PC-3 (cell line): ENCODE results near the gene ZDBF2. TPM values are rescaled to one million over a fixed set of nuclear protein-coding genes. Genes with fewer than 3 reads are reported as not detected.
A peak's percentile ranks its signal among the peaks of the same experiment; 100 is the strongest.
"Not testable (repeated sequence)": the region's sequence is repeated elsewhere in the genome, so short reads cannot be mapped to it uniquely, and the experiment has no call there.

Source experiments
- ATAC-seq: fragments of 200-7000 bp; cut with Tn5 transposase; 2 replicates; pipeline ENCODE4 v1.9.1; 2020; ENCODE audit warnings: mild to moderate bottlenecking, moderate library complexity
- BruUV-seq: library from RNA; stranded (reverse); fragments of 400-500 nt; replicated peaks from 2 replicates; lab custom pipeline; 2021; lab: Mats Ljungman, UMichigan
- CTCF ChIA-PET: fragments of 300-600 bp; sonication (Branson Sonifier 250); formaldehyde crosslinking; loops from one replicate; lab custom pipeline; 2022; ENCODE audit warnings: antibody characterized with exemption; lab: Charles Lee
- POLR2A ChIA-PET: fragments of 300-600 bp; sonication (Branson Sonifier 250); formaldehyde crosslinking; loops from one replicate; lab custom pipeline; 2022; ENCODE audit warnings: antibody characterized with exemption; ENCODE audit not compliant: unreplicated experiment; lab: Charles Lee
- DNase-seq: peaks from one replicate; pipeline ENCODE4 v3.0.0-alpha.2; 2015
- H2AFZ ChIP-seq: fragments of 300-600 bp; sonication (generic); 2 replicates; pipeline ENCODE4 v1.6.0; 2016; ENCODE audit warnings: antibody characterized with exemption, low read length
- H3F3A ChIP-seq: fragments of 300-600 bp; sonication (generic); one replicate; pipeline ENCODE4 v1.6.0; 2017; ENCODE audit warnings: antibody characterized with exemption, low read length, control low read depth, mild to moderate bottlenecking; ENCODE audit not compliant: unreplicated experiment
- H3K27ac ChIP-seq: fragments of 300-600 bp; sonication (generic); 2 replicates; pipeline ENCODE4 v1.5.1; 2016; ENCODE audit warnings: mild to moderate bottlenecking, low read length
- H3K27me3 ChIP-seq: fragments of 300-600 bp; sonication (generic); 2 replicates; pipeline ENCODE4 v1.6.1; 2016; ENCODE audit warnings: low read length, mixed read lengths
- H3K36me3 ChIP-seq: fragments of 300-600 bp; sonication (generic); 2 replicates; pipeline ENCODE4 v1.6.1; 2016; ENCODE audit warnings: low read depth, mixed run types, low read length, mixed read lengths
- H3K4me1 ChIP-seq: fragments of 300-600 bp; sonication (generic); 2 replicates; pipeline ENCODE4 v1.5.1; 2016; ENCODE audit warnings: low read length; ENCODE audit not compliant: insufficient read depth
- H3K4me2 ChIP-seq: fragments of 300-600 bp; sonication (generic); 2 replicates; pipeline ENCODE4 v1.6.0; 2016; ENCODE audit warnings: low read length
- H3K4me3 ChIP-seq: fragments of 300-600 bp; sonication (generic); 2 replicates; pipeline ENCODE4 v1.5.1; 2016; ENCODE audit warnings: mild to moderate bottlenecking, low read length, mixed read lengths
- H3K79me2 ChIP-seq: fragments of 300-600 bp; sonication (generic); 2 replicates; pipeline ENCODE4 v1.6.1; 2017; ENCODE audit warnings: low read length, mixed read lengths
- H3K9ac ChIP-seq: fragments of 300-600 bp; sonication (generic); 2 replicates; pipeline ENCODE4 v1.6.0; 2016; ENCODE audit warnings: mild to moderate bottlenecking, low read length
- H3K9me2 ChIP-seq: fragments of 300-600 bp; sonication (generic); replicated peaks from 2 replicates; pipeline ENCODE4 v1.6.1; 2016; ENCODE audit warnings: mixed run types, low read length, mixed read lengths
- H3K9me3 ChIP-seq: fragments of 300-600 bp; sonication (generic); 2 replicates; pipeline ENCODE4 v1.6.1; 2016; ENCODE audit warnings: low read length, mixed read lengths
- H4K20me1 ChIP-seq: fragments of 300-600 bp; sonication (generic); 2 replicates; pipeline ENCODE4 v1.6.1; 2016; ENCODE audit warnings: low read length, mixed read lengths
- EZH2 ChIP-seq: fragments of 300-600 bp; sonication (generic); IDR thresholded peaks from one replicate; pipeline ENCODE4 v1.6.1; 2017; ENCODE audit warnings: antibody characterized with exemption, mild to moderate bottlenecking, low read length; ENCODE audit not compliant: unreplicated experiment
- EZH2phosphoT487 ChIP-seq: fragments of 300-600 bp; sonication (generic); IDR thresholded peaks from 2 replicates; pipeline ENCODE4 v1.6.1; 2018; ENCODE audit warnings: mild to moderate bottlenecking, antibody characterized with exemption, low read length, borderline replicate concordance
- intact Hi-C: fragments of 100-400 bp; cut with micrococcal nuclease; formaldehyde crosslinking; loops from 2 replicates; pipeline ENCODE4 v1.9.0; 2023
- total RNA-seq: library from RNA; depleted of rRNA; stranded (reverse); fragments of >200 nt; gene quantifications from 2 replicates; pipeline ENCODE4 v1.2.3, GENCODE V29; 2014
- TF ChIP-seq, protein P1 (sequence below): fragments of 300-600 bp; sonication (generic); conservative IDR thresholded peaks from 2 replicates; pipeline ENCODE4 v1.5.1; 2017; ENCODE audit warnings: antibody characterized with exemption, low read depth, mild to moderate bottlenecking, low read length

ZDBF2 gene
- total RNA-seq, 1 experiment from 2014 or later, result 4.2 TPM

DNA sequence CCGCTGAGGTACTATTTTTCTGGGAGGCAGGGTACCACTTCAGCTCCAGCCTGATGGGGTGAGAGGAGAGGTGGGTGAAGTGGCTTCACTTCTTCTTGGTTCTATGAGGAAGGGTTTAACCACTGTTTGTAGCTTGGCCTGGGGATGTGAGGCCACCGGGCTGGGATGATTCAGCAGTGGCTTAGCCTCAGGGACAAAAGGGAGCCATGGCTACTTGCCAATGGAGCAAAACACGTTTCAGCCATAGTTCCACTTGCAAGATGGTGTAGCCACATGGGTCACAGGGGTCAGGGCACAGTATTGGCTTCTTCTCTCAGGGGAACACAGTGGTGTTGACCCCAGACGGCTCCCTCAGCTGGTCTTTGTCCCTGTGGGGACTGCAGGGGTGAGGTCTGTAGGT, 14.9 kb downstream of the ZDBF2 start:
- DNase-seq, result peak; percentile 34
- no peak overlapping the region for H2AFZ ChIP-seq

DNA sequence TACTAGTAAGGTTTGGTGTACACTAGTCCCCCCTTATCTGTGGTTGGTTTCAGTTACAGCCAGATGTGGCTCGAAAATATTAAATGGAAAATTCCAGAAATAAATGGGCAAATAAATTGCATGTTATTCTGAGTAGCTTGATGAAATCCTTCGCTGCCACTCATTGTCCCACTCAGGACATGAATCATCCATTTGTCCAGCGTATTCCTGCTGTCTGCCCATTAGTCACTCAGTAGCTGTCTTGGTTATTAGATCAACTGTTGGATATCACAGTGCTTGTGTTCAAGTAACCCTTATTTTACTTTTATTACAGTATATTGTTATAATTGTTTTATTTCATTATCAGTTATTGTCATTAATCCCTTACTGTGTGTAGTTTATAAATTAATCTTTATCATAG, 21.7 kb downstream of the ZDBF2 start:
- no peaks in the 10 kb centered on the region for H3K9me2 ChIP-seq
- TF ChIP-seq EZH2phosphoT487, result no peak
- TF ChIP-seq EZH2, result no peak
- TF ChIP-seq, protein P1, sequence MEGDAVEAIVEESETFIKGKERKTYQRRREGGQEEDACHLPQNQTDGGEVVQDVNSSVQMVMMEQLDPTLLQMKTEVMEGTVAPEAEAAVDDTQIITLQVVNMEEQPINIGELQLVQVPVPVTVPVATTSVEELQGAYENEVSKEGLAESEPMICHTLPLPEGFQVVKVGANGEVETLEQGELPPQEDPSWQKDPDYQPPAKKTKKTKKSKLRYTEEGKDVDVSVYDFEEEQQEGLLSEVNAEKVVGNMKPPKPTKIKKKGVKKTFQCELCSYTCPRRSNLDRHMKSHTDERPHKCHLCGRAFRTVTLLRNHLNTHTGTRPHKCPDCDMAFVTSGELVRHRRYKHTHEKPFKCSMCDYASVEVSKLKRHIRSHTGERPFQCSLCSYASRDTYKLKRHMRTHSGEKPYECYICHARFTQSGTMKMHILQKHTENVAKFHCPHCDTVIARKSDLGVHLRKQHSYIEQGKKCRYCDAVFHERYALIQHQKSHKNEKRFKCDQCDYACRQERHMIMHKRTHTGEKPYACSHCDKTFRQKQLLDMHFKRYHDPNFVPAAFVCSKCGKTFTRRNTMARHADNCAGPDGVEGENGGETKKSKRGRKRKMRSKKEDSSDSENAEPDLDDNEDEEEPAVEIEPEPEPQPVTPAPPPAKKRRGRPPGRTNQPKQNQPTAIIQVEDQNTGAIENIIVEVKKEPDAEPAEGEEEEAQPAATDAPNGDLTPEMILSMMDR, result no peak
- peak; percentile 75 for DNase-seq
- H3K9me3 ChIP-seq, result no peaks in the 10 kb centered on the region
- intact Hi-C loops, result no loop called here
- CTCF ChIA-PET, result no interaction called here
- H3F3A ChIP-seq, result no peaks in the 10 kb centered on the region
- no peaks in the 10 kb centered on the region for H3K79me2 ChIP-seq
- H2AFZ ChIP-seq, result no peak overlapping the region
- peaks cover 2% of the 10 kb centered on the region; the same call in 1 of the 2 replicates for H3K27me3 ChIP-seq
- H3K4me1 ChIP-seq, result peaks cover 15% of the 10 kb centered on the region
- peak; percentile 97 for ATAC-seq
- no peaks in the 10 kb centered on the region for H4K20me1 ChIP-seq
- no peak overlapping the region for H3K4me3 ChIP-seq
- BruUV-seq, result no TSS peak
- POLR2A ChIA-PET, result no interaction called here
- no peak overlapping the region for H3K9ac ChIP-seq
- H3K4me2 ChIP-seq, result no peak overlapping the region
- H3K27ac ChIP-seq, result no peak overlapping the region
- H3K36me3 ChIP-seq, result no peaks in the 10 kb centered on the region

More for the DNA sequence above, 14.9 kb downstream of the ZDBF2 start:
- Histone ChIP-seq H3K36me3 (peaks cover 4% of the 10 kb centered on the region; the same call in 1 of the 2 replicates), H3F3A (no peaks in the 10 kb centered on the region), H3K4me3 (no peak overlapping the region), H3K4me1 (no peaks in the 10 kb centered on the region), H3K9ac (no peak overlapping the region), H3K9me3 (no peaks in the 10 kb centered on the region), H3K4me2 (no peak overlapping the region), H3K79me2 (no peaks in the 10 kb centered on the region), H3K27ac (no peak overlapping the region), H3K9me2 (no peaks in the 10 kb centered on the region), H3K27me3 (peaks cover 2% of the 10 kb centered on the region; the same call in 1 of the 2 replicates), H4K20me1 (no peaks in the 10 kb centered on the region)
- TF ChIP-seq EZH2 (no peak), EZH2phosphoT487 (no peak)
- TF ChIP-seq, protein P1, result no peak
- no TSS peak for BruUV-seq
- no peak for ATAC-seq
- ChIA-PET CTCF (no interaction called here), POLR2A (no interaction called here)
- intact Hi-C loops, result no loop called here

DNA sequence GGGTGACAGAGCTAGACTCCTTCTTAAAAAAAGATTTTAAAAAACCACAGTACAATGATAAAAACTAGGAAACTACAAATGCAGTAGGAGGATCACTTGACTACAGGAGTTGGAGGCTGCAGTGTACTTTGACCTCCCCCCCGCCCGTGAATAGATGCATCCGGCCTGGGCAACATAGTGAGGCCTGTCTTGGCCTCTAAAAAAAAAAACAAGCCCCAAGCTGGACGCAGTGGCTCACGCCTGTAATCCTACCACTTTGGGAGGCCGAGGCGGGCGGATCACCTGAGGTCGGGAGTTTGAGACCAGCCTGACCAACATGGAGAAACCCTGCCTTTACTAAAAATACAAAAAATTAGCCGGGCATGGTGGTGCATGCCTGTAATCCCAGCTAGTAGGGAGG, 25.1 kb downstream of the ZDBF2 start:
- H2AFZ ChIP-seq, BruUV-seq, H3K9me2 ChIP-seq, H3K9me3 ChIP-seq, ATAC-seq, H3K27me3 ChIP-seq, DNase-seq, H3K79me2 ChIP-seq, POLR2A ChIA-PET, H3K4me2 ChIP-seq, H3K36me3 ChIP-seq, H3K4me3 ChIP-seq, H4K20me1 ChIP-seq, intact Hi-C loops, H3K27ac ChIP-seq, H3F3A ChIP-seq, H3K9ac ChIP-seq: not testable (repeated sequence)
- CTCF ChIA-PET, result interaction anchor here (0.7 kb wide), 1 partner anchor 24 kb away, joined by 3 read pairs; no protein-coding TSS in a partner anchor
- H3K4me1 ChIP-seq, result peaks cover 15% of the 10 kb centered on the region
